PFSK-1 (cell line): ENCODE data around the gene SERPINB1.

ENCODE experiments used
- FOXP2 ChIP-seq: optimal IDR thresholded peaks from 2 replicates; pipeline ENCODE3; 2011; ENCODE audit warnings: borderline replicate concordance, control low read depth, inconsistent platforms; ENCODE audit not compliant: insufficient read depth; ENCODE audit errors: extremely low read length, extremely low read depth
- POLR2AphosphoS5 ChIP-seq: IDR thresholded peaks from 2 replicates; pipeline ENCODE4 v1.6.1; 2012; ENCODE audit warnings: low read depth, mild to moderate bottlenecking, control low read depth, low read length, moderate library complexity
- REST ChIP-seq, 2 experiments: IDR thresholded peaks; 2 replicates each; pipeline versions ENCODE4 v1.6.1 to v1.8.0; 2011 to 2012; ENCODE audit warnings: low read depth in 2 of 2, low read length in 2 of 2, control low read depth in 1 of 2, inconsistent platforms in 1 of 2, mild to moderate bottlenecking in 1 of 2, moderate library complexity in 1 of 2; ENCODE audit not compliant: insufficient read depth in 1 of 2
- SIN3A ChIP-seq: IDR thresholded peaks from 2 replicates; pipeline ENCODE4 v1.6.1; 2012; ENCODE audit warnings: mild to moderate bottlenecking, low read length, moderate library complexity, borderline replicate concordance; ENCODE audit not compliant: insufficient read depth
- TAF1 ChIP-seq: IDR thresholded peaks from 2 replicates; pipeline ENCODE4 v1.6.1; 2012; ENCODE audit warnings: low read length, control low read depth, borderline replicate concordance; ENCODE audit not compliant: insufficient read depth

DNA sequence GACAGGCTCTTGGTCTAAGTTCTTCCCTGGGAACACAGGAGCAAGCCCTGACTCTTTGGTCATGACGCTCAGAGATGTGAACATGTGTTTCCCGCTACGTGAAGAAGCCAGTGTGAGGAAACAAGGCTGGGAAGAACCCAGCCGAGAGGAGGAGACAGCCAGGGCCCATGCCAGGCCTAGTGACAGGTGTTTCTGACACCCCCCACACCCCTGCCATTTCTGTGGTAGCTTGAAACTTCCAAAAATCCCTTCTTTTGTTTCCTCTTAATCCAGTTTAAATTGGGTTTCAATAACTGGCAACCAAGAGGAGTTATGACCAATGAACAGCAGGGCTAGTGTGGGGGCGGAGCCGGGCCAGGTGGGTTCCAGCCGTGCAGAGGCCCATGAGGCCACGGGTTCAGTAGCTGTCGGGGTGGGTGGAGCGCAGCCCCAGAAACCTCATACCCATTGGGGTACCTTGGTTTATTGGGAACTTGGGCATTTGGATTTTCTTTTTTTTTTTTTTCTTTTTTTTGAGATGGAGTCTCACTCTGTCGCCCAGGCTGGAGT is 43.0 kb downstream of the SERPINB1 start:
- TF ChIP-seq SIN3A, result no peak
- TF ChIP-seq POLR2AphosphoS5, result no peak
- no peak for TF ChIP-seq REST (IDR thresholded peaks at IDR 0.05; ENCODE audit: insufficient read depth in 1 of 2, low read depth in 2 of 2, low read length in 2 of 2)
- no peak for TF ChIP-seq TAF1
- no peak for TF ChIP-seq FOXP2
